Upper lobe of left lung (tissue), 4 donors: Measurements from ENCODE around the gene EPHA8.

Source experiments
- CTCF ChIP-seq, 6 experiments: fragments of 450-650 bp in 4 of 6; fragments of 200-600 bp in 2 of 6; sonication (generic) in 2 of 6; IDR thresholded peaks; one replicate each; pipeline ENCODE4 v1.5.1; 2016 to 2019; ENCODE audit warnings: antibody characterized with exemption in 6 of 6
- EP300 ChIP-seq, 4 donors: sonication (generic); formaldehyde crosslinking; IDR thresholded peaks; one replicate each; pipeline ENCODE4 v1.5.1; 2017; ENCODE audit warnings: antibody characterized with exemption in 4 of 4, control low read depth in 2 of 4

- no peak for TF ChIP-seq CTCF (IDR thresholded peaks at IDR 0.05)
- TF ChIP-seq EP300 (IDR thresholded peaks at IDR 0.05), result no peak
Observed at GRCh38 chr1:22592919-22593790, 29.9 kb downstream of the EPHA8 start.
